Esophagus muscularis mucosa (tissue), 4 donors: Measurements from ENCODE around the gene TRAPPC14.

Source experiments
- CTCF ChIP-seq, 3 experiments: fragments of 200-600 bp in 2 of 3; fragments of 450-650 bp in 1 of 3; sonication (generic) in 2 of 3; IDR thresholded peaks; one replicate each; pipeline ENCODE4 v1.5.1; 2017 to 2019; ENCODE audit warnings: antibody characterized with exemption in 3 of 3, mild to moderate bottlenecking in 2 of 3, moderate library complexity in 1 of 3
- EP300 ChIP-seq: sonication (generic); formaldehyde crosslinking; IDR thresholded peaks from one replicate; pipeline ENCODE4 v1.6.1; 2017; ENCODE audit warnings: antibody characterized with exemption
- POLR2A ChIP-seq: fragments of 450-650 bp; IDR thresholded peaks from one replicate; pipeline ENCODE4 v1.6.1; 2017; ENCODE audit warnings: antibody characterized with exemption, moderate library complexity, mild to moderate bottlenecking, low read depth
- POLR2AphosphoS5 ChIP-seq, 2 donors: sonication (generic); formaldehyde crosslinking; IDR thresholded peaks; one replicate each; pipeline ENCODE4 v1.6.1; 2017; ENCODE audit warnings: antibody characterized with exemption in 2 of 2

- TF ChIP-seq POLR2A (no peak), EP300 (no peak), CTCF (IDR thresholded peaks at IDR 0.05) (no peak), POLR2AphosphoS5 (IDR thresholded peaks at IDR 0.05) (no peak)
Observed at GRCh38 chr7:100152404-100152803, 6.1 kb downstream of the TRAPPC14 start.
